Liver (tissue), 3 donors: ENCODE results near the gene DMTF1.

Experiments used
- ATF3 ChIP-seq: IDR thresholded peaks from 2 replicates; pipeline ENCODE4 v1.6.1; 2016; ENCODE audit warnings: antibody characterized with exemption
- CTCF ChIP-seq: fragments of 150-350 bp; IDR thresholded peaks from 2 replicates; pipeline ENCODE4 v1.5.1; 2017; ENCODE audit warnings: improper control_type of control experiment, low read depth, low read length; ENCODE audit not compliant: missing input control
- FOXA1 ChIP-seq: IDR thresholded peaks from 2 replicates; pipeline ENCODE4 v1.6.1; 2016; ENCODE audit warnings: antibody characterized with exemption
- JUND ChIP-seq, 2 donors: IDR thresholded peaks; 2 replicates each; pipeline ENCODE4 v1.6.1; 2016; ENCODE audit warnings: antibody characterized with exemption in 2 of 2
- RAD21 ChIP-seq, 2 donors: IDR thresholded peaks; 2 replicates each; pipeline ENCODE4 v1.6.1; 2016; ENCODE audit warnings: antibody characterized with exemption in 2 of 2, mild to moderate bottlenecking in 2 of 2
- REST ChIP-seq: IDR thresholded peaks from 2 replicates; pipeline ENCODE4 v1.6.1; 2016; ENCODE audit warnings: antibody characterized with exemption, mild to moderate bottlenecking
- SP1 ChIP-seq: IDR thresholded peaks from 2 replicates; pipeline ENCODE4 v1.6.1; 2018; ENCODE audit warnings: antibody characterized with exemption, mild to moderate bottlenecking
- TAF1 ChIP-seq: conservative IDR thresholded peaks from 2 replicates; pipeline ENCODE4 v1.6.1; 2016; ENCODE audit warnings: antibody characterized with exemption, mild to moderate bottlenecking
- YY1 ChIP-seq: IDR thresholded peaks from 2 replicates; pipeline ENCODE4 v1.6.1; 2016; ENCODE audit warnings: antibody characterized with exemption, mild to moderate bottlenecking
- donor health status: healthy.
- donor health status: healthy.

GRCh38 chr7:87170828-87171227 is 18.6 kb downstream of the DMTF1 start:
- no peak for TF ChIP-seq CTCF
- TF ChIP-seq REST = no peak
- no peak for TF ChIP-seq SP1
- TF ChIP-seq JUND (IDR thresholded peaks at IDR 0.05) = no peak
- no peak for TF ChIP-seq FOXA1
- TF ChIP-seq YY1 = no peak
- no peak for TF ChIP-seq RAD21 (IDR thresholded peaks at IDR 0.05)
- TF ChIP-seq ATF3 = no peak
- no peak for TF ChIP-seq TAF1
